ENCODE measurements around the gene SYK.
"Not testable (repeated sequence)": the region's sequence is repeated elsewhere in the genome, so short reads cannot be mapped to it uniquely, and the experiment has no call there.

Gene SYK

GRCh38 chr9:90880669-90881068, 79.0 kb downstream of the SYK start:
- no peak for DNase-seq (ENCODE audit: low spot score)

GRCh38 chr9:90881648-90882047, 80.0 kb downstream of the SYK start:
- no peak for DNase-seq (ENCODE audit: low spot score)

- no peak for DNase-seq (ENCODE audit: low spot score)
These were observed 81.5 kb downstream of the SYK start for GRCh38 chr9:90882991-90883600.

GRCh38 chr9:90883661-90884060, 82.0 kb downstream of the SYK start:
- no peak for DNase-seq (ENCODE audit: low spot score)

GRCh38 chr9:90884178-90884577, 82.6 kb downstream of the SYK start:
- no peak for DNase-seq (ENCODE audit: low spot score)

GRCh38 chr9:90886868-90887267, 85.2 kb downstream of the SYK start:
- DNase-seq (ENCODE audit: low spot score): not testable (repeated sequence)

- no peak for DNase-seq (ENCODE audit: low spot score)
These were observed 87.3 kb downstream of the SYK start for GRCh38 chr9:90888941-90889340.

- no peak for DNase-seq (ENCODE audit: low spot score)
These were observed 88.7 kb downstream of the SYK start for GRCh38 chr9:90890146-90890810.

GRCh38 chr9:90891308-90892040, 89.9 kb downstream of the SYK start:
- DNase-seq (ENCODE audit: low spot score): no peak

GRCh38 chr9:90892918-90893317, 91.3 kb downstream of the SYK start:
- no peak for DNase-seq (ENCODE audit: low spot score)

- no peak for DNase-seq (ENCODE audit: low spot score)
These were observed 92.1 kb downstream of the SYK start for GRCh38 chr9:90893706-90894105.

GRCh38 chr9:90894986-90895687, 93.5 kb downstream of the SYK start:
- peak; percentile 29 for DNase-seq (ENCODE audit: low spot score)

GRCh38 chr9:90895786-90896185, 94.2 kb downstream of the SYK start:
- no peak for DNase-seq (ENCODE audit: low spot score)

- DNase-seq (ENCODE audit: low spot score): no peak
These were observed 94.6 kb downstream of the SYK start for GRCh38 chr9:90896231-90896630.

- DNase-seq (ENCODE audit: low spot score): peak; percentile 25
These were observed 96.6 kb downstream of the SYK start for GRCh38 chr9:90898228-90898627.

- no peak for DNase-seq (ENCODE audit: low spot score)
These were observed 97.7 kb downstream of the SYK start for GRCh38 chr9:90899287-90899686.

- DNase-seq (ENCODE audit: low spot score): no peak
These were observed 98.5 kb downstream of the SYK start for GRCh38 chr9:90900130-90900529.

- no peak for DNase-seq (ENCODE audit: low spot score)
These were observed 100.3 kb downstream of the SYK start for GRCh38 chr9:90901933-90902332.

- DNase-seq (ENCODE audit: low spot score): no peak
These were observed 102.3 kb downstream of the SYK start for GRCh38 chr9:90903766-90904424.

- no peak for DNase-seq (ENCODE audit: low spot score)
These were observed 103.3 kb downstream of the SYK start for GRCh38 chr9:90904706-90905478.

GRCh38 chr9:90905822-90906221, 104.2 kb downstream of the SYK start:
- DNase-seq (ENCODE audit: low spot score): no peak

Data from GM03348 (cell line).